Fibroblast of villous mesenchyme (primary cell): ENCODE data around the gene THOC2. TPM values are rescaled to one million over a fixed set of nuclear protein-coding genes. Genes with fewer than 3 reads are reported as not detected.
"Not testable (repeated sequence)": the region's sequence is repeated elsewhere in the genome, so short reads cannot be mapped to it uniquely, and the experiment has no call there.

Source experiments
- DNase-seq: peaks from one replicate; pipeline ENCODE4 v3.0.0-alpha.2; 2010; ENCODE audit warnings: low read depth
- H3K4me3 ChIP-seq: 2 replicates; pipeline ENCODE4 v1.5.1; 2011; ENCODE audit warnings: low read depth, mild to moderate bottlenecking, low read length
- CTCF ChIP-seq: IDR thresholded peaks from 2 replicates; pipeline ENCODE4 v1.5.1; 2012; ENCODE audit warnings: low read depth, mild to moderate bottlenecking, low read length; ENCODE audit not compliant: insufficient read depth
- total RNA-seq: library from RNA; depleted of rRNA; stranded (reverse); fragments of >200 nt; gene quantifications from 2 replicates; pipeline ENCODE4 v1.2.3, GENCODE V29; 2012

Gene THOC2
- 80.5 and 101 TPM in 2 replicates for total RNA-seq

DNA sequence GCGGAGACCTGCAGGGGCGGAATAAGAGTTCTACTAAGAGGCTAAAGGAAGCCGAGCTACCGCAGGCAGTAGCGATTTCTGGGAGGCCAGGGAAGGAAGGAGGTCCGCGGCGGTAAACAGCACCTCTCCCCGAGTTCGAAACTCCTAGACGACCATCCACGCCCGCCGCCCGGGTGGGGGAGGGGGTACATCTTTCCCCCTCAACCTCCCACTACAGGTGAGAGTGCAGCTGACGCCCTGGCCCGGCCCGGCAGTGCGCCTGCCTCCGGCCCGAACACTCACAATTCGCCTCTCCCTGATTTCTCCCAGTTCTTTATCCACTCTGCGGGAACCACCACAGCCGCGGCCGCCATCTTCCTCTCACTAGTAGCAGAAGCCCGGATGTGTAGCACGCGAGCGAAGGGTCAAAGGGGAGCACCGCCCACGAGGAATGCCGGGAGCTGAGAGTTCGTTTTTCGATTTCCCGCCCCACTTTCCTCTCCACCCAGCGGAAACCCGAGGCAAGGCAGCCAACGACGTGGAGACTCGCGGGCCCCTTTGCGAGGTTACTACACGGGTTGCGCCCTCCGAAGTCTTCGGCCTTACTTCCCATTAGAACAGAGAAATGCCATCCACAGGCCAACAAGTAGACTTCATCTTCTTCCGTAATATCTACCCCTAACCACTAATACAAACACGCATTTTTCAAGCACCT lies at the start of gene THOC2:
THOC2 (minus strand) TSS at position 383 of the 694 bp plus-strand sequence; CDS start at position 353, 30 bp downstream.
- H3K4me3 ChIP-seq, result peak within 1 kb of the TSS; percentile 87
- peak; percentile 82 for DNase-seq
- TF ChIP-seq CTCF, result peak; percentile 35

- not testable (repeated sequence) for H3K4me3 ChIP-seq, DNase-seq
Measured at GRCh38 chrX:123781786-123782185, 48.9 kb upstream of the THOC2 start.

DNA sequence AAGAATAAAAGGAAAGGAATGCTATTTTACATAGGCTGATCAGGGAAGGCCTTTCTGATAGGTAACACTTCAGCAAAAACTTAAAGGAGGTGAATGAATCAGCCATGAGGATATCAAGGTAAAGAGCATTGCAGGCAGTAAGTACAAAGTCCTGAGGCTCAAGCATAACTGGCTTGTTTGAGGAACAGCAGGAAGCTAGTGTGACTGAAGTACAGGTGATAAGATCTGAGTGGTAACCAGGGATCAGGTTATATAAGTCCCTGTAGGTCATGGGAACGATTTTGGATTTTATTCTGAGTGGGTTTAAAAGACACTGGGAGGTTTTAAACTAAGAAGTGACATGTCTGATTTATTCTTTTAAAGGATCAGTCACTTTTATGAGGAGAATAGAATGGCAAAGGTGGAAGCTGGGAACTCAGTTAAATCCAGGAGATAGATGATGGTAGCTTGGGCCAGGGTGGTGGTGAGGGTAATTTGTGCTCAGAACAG lies 47.1 kb upstream of the THOC2 start:
- no peak for DNase-seq
- TF ChIP-seq CTCF, result no peak
- H3K4me3 ChIP-seq, result no peak overlapping the region

- no peak for TF ChIP-seq CTCF
- no peak for DNase-seq
- no peak overlapping the region for H3K4me3 ChIP-seq
Measured at GRCh38 chrX:123773258-123773988, 40.6 kb upstream of the THOC2 start.

DNA sequence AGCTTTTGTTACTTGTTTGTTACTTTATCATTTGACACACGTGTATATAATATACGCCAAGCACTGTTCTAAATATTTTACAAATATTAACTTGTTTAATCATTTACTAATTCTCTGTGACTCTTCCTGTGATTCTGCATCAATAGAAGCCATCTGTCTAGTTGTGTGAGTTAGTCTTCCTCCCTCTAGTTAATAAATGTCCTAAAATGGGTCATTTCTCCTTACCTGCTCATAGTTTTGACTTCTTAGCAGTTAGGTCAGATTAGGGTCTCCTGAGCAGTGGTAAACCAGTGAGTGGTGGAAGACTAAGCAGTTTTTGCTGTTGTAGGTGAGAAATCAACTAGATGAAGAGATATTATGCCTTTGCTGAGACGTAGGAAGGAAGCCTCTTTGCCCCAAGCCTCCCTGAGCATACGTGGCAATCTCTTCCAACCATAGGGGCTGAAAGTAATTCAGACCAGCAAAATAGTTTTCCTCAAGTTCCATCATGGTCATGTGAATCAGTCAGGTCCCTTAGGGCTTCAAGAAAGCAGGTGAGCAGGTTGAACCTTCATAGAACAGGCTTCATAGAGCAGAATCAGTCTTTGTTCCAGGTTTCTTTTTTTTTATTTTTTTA lies 38.7 kb upstream of the THOC2 start:
- no peak for TF ChIP-seq CTCF
- H3K4me3 ChIP-seq, result no peak overlapping the region
- no peak for DNase-seq

DNA sequence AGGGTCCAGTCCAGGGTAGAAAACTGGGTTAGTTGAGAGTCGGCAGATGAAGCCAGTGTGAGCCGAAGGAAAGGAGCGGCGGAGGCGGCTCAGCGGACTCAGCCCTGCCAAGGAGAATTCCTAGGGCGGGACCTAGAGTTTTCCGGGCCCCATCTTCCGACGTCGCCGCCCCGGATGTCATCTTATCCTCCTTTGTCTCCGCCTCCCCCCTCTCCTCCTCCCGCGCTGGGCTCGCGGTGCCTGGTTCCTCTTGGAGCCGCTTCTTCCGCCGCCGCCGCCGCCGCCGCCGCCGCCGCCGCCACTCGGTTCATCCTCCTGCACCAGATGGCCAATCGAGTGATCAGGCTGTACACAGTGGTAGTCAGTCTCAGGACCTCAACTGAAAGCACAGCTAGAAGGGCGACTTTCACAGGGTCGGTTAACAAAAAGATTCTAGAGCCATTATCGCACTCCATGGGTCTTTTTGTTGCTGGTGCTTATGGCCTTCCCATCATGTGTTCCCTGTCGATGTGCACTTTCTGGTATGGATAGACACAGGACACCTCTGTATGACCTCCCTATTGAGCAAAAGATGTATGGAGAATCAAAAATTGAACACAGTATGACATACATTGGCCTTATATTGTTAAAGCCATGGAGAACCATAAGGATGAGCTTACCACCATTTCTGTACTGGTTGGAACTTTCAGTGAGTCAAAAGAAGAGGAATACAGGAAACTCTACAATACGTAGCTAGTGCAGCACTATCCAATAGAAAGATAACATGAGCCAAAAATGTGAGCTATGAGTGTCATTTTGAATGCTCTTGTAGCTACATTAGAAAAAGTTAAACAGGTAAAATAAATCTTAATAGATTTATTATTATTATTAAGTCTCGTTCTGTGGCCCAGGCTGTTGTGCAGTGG lies 32.4 kb upstream of the THOC2 start:
- peak overlapping the region; percentile 50 for H3K4me3 ChIP-seq
- DNase-seq, result peak; percentile 87
- no peak for TF ChIP-seq CTCF

GRCh38 chrX:123759849-123760248 lies 27.0 kb upstream of the THOC2 start:
- not testable (repeated sequence) for H3K4me3 ChIP-seq, DNase-seq

DNA sequence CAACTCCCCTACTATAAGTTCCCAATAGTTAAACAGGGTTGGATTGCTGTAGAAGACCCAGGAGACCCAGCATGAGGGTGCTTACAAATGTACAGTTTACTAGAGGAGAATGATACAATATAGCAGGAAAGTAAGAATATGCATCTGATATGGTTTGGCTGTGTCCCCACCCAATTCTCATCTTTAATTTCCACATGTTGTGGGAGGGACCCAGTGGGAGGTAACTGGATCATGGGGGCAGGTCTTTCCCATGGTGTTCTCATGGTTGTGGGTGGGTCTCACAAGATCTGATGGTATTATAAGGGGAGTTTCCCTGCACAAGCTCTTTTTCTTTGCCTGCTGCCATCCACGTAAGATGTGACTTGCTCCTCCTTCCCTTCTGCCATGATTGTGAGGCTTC lies 24.9 kb upstream of the THOC2 start:
- not testable (repeated sequence) for H3K4me3 ChIP-seq, DNase-seq
